DND-41 (cell line): ENCODE data around the gene UTF1.

ENCODE experiments used
- ATAC-seq: fragments of 200-7000 bp; cut with Tn5 transposase; 3 replicates; pipeline ENCODE4 v1.9.1; 2021; ENCODE audit warnings: low read depth; ENCODE audit not compliant: insufficient read depth
- DNase-seq: peaks from one replicate; pipeline ENCODE4 v3.0.0-alpha.2; 2020
- H2AFZ ChIP-seq: 2 replicates; pipeline ENCODE4 v1.6.0; 2012; ENCODE audit warnings: low read depth, low read length
- H3K27ac ChIP-seq: 2 replicates; pipeline ENCODE4 v1.5.1; 2012; ENCODE audit warnings: low read length, inconsistent platforms
- H3K27me3 ChIP-seq: fragments of 200-600 bp; sonication (generic); 2 replicates; pipeline ENCODE4 v1.6.0; 2012; ENCODE audit warnings: low read length, mild to moderate bottlenecking, inconsistent platforms; ENCODE audit not compliant: insufficient read depth, poor library complexity
- H3K36me3 ChIP-seq: 2 replicates; pipeline ENCODE4 v1.5.1; 2012; ENCODE audit warnings: low read length, inconsistent platforms; ENCODE audit not compliant: insufficient read depth
- H3K4me1 ChIP-seq: 2 replicates; pipeline ENCODE4 v1.5.1; 2012; ENCODE audit warnings: mild to moderate bottlenecking, low read length; ENCODE audit not compliant: insufficient read depth
- H3K4me2 ChIP-seq: 2 replicates; pipeline ENCODE4 v1.6.0; 2012; ENCODE audit warnings: mild to moderate bottlenecking, moderate library complexity, low read length, inconsistent platforms; ENCODE audit not compliant: insufficient read depth
- H3K4me3 ChIP-seq, 2 experiments: fragments of 200-600 bp in 1 of 2; shearing (Covaris generic) in 1 of 2; 2 replicates each; pipeline ENCODE4 v1.5.1; 2012 to 2016; ENCODE audit warnings: inconsistent platforms in 2 of 2, low read length in 2 of 2, mild to moderate bottlenecking in 2 of 2, low read depth in 1 of 2, moderate library complexity in 1 of 2
- H3K79me2 ChIP-seq: 2 replicates; pipeline ENCODE4 v1.6.0; 2012; ENCODE audit warnings: low read length, inconsistent platforms; ENCODE audit not compliant: insufficient read depth
- H3K9ac ChIP-seq: 2 replicates; pipeline ENCODE4 v1.6.0; 2012; ENCODE audit warnings: low read depth, mild to moderate bottlenecking, inconsistent platforms, low read length, moderate library complexity
- H3K9me3 ChIP-seq: 2 replicates; pipeline ENCODE4 v1.5.1; 2012; ENCODE audit warnings: low read length, moderate library complexity, mild to moderate bottlenecking, inconsistent platforms; ENCODE audit not compliant: insufficient read depth, severe bottlenecking
- H4K20me1 ChIP-seq: 2 replicates; pipeline ENCODE4 v1.6.0; 2012; ENCODE audit warnings: low read length; ENCODE audit not compliant: insufficient read depth
- CTCF ChIP-seq: IDR thresholded peaks from 2 replicates; pipeline ENCODE4 v1.5.1; 2012; ENCODE audit warnings: borderline replicate concordance, low read length, moderate library complexity, mild to moderate bottlenecking; ENCODE audit not compliant: poor library complexity, severe bottlenecking; ENCODE audit errors: extremely low read depth
- EZH2 ChIP-seq: IDR thresholded peaks from 3 replicates; pipeline ENCODE4 v1.6.1; 2012; ENCODE audit warnings: borderline replicate concordance, low read depth, mild to moderate bottlenecking, moderate library complexity, low read length, inconsistent platforms; ENCODE audit not compliant: severe bottlenecking

The UTF1 gene

GRCh38 chr10:133189726-133190125 is 40.3 kb upstream of the UTF1 start:
- no peak for TF ChIP-seq EZH2
- TF ChIP-seq CTCF = no peak
- Histone ChIP-seq H4K20me1 (no peaks in the 10 kb centered on the region), H3K9ac (no peak overlapping the region), H3K27ac (no peak overlapping the region), H3K9me3 (no peaks in the 10 kb centered on the region), H3K79me2 (no peaks in the 10 kb centered on the region), H3K4me2 (no peak overlapping the region), H3K4me3 (no peak overlapping the region), H3K27me3 (peaks cover 3% of the 10 kb centered on the region), H3K36me3 (no peaks in the 10 kb centered on the region), H3K4me1 (no peaks in the 10 kb centered on the region), H2AFZ (no peak overlapping the region)
- ATAC-seq = no peak
- DNase-seq = no peak

GRCh38 chr10:133190225-133190624 is 39.8 kb upstream of the UTF1 start:
- no peak for ATAC-seq
- H4K20me1 ChIP-seq = no peaks in the 10 kb centered on the region
- H3K9me3 ChIP-seq = no peaks in the 10 kb centered on the region
- TF ChIP-seq EZH2 (no peak), CTCF (no peak)
- H3K36me3 ChIP-seq = no peaks in the 10 kb centered on the region
- no peak overlapping the region for H3K27ac ChIP-seq
- no peak for DNase-seq
- H3K79me2 ChIP-seq = no peaks in the 10 kb centered on the region
- H3K27me3 ChIP-seq = peaks cover 3% of the 10 kb centered on the region
- no peak overlapping the region for H2AFZ ChIP-seq
- no peaks in the 10 kb centered on the region for H3K4me1 ChIP-seq
- H3K9ac ChIP-seq = no peak overlapping the region
- H3K4me2 ChIP-seq = no peak overlapping the region
- H3K4me3 ChIP-seq = no peak overlapping the region

- Histone ChIP-seq H3K27me3 (peaks cover 3% of the 10 kb centered on the region), H3K9me3 (no peaks in the 10 kb centered on the region), H3K36me3 (no peaks in the 10 kb centered on the region), H3K4me3 (no peak overlapping the region), H3K79me2 (no peaks in the 10 kb centered on the region), H3K9ac (no peak overlapping the region), H3K4me2 (no peak overlapping the region), H3K27ac (no peak overlapping the region), H3K4me1 (no peaks in the 10 kb centered on the region), H2AFZ (no peak overlapping the region), H4K20me1 (no peaks in the 10 kb centered on the region)
- TF ChIP-seq CTCF = no peak
- no peak for TF ChIP-seq EZH2
- DNase-seq (no peak), ATAC-seq (no peak)
Measured at GRCh38 chr10:133191651-133192050, 38.4 kb upstream of the UTF1 start.

- no peak overlapping the region for H2AFZ ChIP-seq
- no peak for DNase-seq
- ATAC-seq = no peak
Measured at GRCh38 chr10:133194151-133194550, 35.9 kb upstream of the UTF1 start.

More at GRCh38 chr10:133194151-133194550, 35.9 kb upstream of the UTF1 start:
- H3K27ac ChIP-seq = no peak overlapping the region
- H3K4me2 ChIP-seq = no peak overlapping the region
- TF ChIP-seq CTCF (no peak), EZH2 (no peak)
- no peaks in the 10 kb centered on the region for H3K4me1 ChIP-seq
- no peak overlapping the region for H3K4me3 ChIP-seq
- H3K36me3 ChIP-seq = no peaks in the 10 kb centered on the region
- H4K20me1 ChIP-seq = no peaks in the 10 kb centered on the region; the same call in 1 of the 2 replicates
- no peak overlapping the region for H3K9ac ChIP-seq
- H3K79me2 ChIP-seq = no peaks in the 10 kb centered on the region
- peaks cover 3% of the 10 kb centered on the region for H3K27me3 ChIP-seq
- H3K9me3 ChIP-seq = no peaks in the 10 kb centered on the region
